Measurements from ENCODE around the gene NPY. TPM values are rescaled to one million over a fixed set of nuclear protein-coding genes. Genes with fewer than 3 reads are reported as not detected.

Gene NPY
- 10 to 100 TPM; 25.3 to 70.1 (median 30.0) TPM for total RNA-seq

DNA sequence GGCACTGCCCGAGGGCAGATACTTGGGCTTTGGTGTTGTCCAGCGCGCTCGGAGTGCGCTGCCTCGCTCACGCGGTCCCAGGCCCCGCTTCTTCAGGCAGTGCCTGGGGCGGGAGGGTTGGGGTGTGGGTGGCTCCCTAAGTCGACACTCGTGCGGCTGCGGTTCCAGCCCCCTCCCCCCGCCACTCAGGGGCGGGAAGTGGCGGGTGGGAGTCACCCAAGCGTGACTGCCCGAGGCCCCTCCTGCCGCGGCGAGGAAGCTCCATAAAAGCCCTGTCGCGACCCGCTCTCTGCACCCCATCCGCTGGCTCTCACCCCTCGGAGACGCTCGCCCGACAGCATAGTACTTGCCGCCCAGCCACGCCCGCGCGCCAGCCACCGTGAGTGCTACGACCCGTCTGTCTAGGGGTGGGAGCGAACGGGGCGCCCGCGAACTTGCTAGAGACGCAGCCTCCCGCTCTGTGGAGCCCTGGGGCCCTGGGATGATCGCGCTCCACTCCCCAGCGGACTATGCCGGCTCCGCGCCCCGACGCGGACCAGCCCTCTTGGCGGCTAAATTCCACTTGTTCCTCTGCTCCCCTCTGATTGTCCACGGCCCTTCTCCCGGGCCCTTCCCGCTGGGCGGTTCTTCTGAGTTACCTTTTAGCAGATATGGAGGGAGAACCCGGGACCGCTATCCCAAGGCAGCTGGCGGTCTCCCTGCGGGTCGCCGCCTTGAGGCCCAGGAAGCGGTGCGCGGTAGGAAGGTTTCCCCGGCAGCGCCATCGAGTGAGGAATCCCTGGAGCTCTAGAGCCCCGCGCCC lies at the start of gene NPY:
NPY (plus strand) TSS at position 294 of the 802 bp plus-strand sequence. CDS start 1,051 bp downstream, outside the sequence.
- Histone ChIP-seq H3K4me1 (peaks cover 0 to 18% (median 14%) of the 10 kb centered on the region in 4 donors), H3K36me3 (no peaks in the 10 kb centered on the region), H3K9me3 (no peaks in the 10 kb centered on the region), H3K4me3 (peak within 1 kb of the TSS in 1 of 4 donors; percentile 9), H3K27me3 (peaks cover 0 to 64% (median 13%) of the 10 kb centered on the region in 4 donors), H3K27ac (replicated peaks in 1 of 4) (no peak within 1 kb of the TSS)
- 1% methylated on average over 50 of the region's 73 CpGs for WGBS
- TF ChIP-seq POLR2AphosphoS5 (IDR thresholded peaks at IDR 0.05), result no peak
- no peak for TF ChIP-seq POLR2A (IDR thresholded peaks at IDR 0.05; ENCODE audit: low read depth)
- no peak for TF ChIP-seq EP300 (IDR thresholded peaks at IDR 0.05)
- TF ChIP-seq, protein P1, sequence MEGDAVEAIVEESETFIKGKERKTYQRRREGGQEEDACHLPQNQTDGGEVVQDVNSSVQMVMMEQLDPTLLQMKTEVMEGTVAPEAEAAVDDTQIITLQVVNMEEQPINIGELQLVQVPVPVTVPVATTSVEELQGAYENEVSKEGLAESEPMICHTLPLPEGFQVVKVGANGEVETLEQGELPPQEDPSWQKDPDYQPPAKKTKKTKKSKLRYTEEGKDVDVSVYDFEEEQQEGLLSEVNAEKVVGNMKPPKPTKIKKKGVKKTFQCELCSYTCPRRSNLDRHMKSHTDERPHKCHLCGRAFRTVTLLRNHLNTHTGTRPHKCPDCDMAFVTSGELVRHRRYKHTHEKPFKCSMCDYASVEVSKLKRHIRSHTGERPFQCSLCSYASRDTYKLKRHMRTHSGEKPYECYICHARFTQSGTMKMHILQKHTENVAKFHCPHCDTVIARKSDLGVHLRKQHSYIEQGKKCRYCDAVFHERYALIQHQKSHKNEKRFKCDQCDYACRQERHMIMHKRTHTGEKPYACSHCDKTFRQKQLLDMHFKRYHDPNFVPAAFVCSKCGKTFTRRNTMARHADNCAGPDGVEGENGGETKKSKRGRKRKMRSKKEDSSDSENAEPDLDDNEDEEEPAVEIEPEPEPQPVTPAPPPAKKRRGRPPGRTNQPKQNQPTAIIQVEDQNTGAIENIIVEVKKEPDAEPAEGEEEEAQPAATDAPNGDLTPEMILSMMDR (IDR thresholded peaks at IDR 0.05), result no peak
- no peak for DNase-seq (ENCODE audit: extremely low spot score)
- intact Hi-C loops (cut with DNase I), result no loop called here

DNA sequence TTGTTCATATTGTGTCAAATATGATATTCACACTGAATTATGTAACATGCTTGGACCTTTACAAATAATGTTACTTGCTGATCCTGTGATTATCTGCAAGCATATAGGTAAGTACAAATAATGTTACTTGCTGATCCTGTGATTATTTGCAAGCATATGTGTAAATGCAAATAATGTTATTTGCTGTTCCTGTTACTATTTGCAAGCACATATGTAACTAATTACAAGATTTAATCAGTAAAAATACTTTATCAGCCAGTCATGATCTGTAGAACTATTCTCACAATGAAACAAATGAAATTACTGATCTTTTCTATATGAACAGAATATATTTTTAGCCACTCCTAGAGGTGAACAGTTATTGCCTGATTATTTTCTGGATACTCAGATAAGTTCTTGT lies 44.7 kb upstream of the NPY start:
- intact Hi-C loops (cut with DNase I), result no loop called here
- Histone ChIP-seq H3K4me3 (no peak overlapping the region), H3K36me3 (no peaks in the 10 kb centered on the region), H3K9me3 (no peaks in the 10 kb centered on the region), H3K27me3 (no peaks in the 10 kb centered on the region), H3K4me1 (no peaks in the 10 kb centered on the region), H3K27ac (replicated peaks in 1 of 4) (no peak overlapping the region)
- no peak for DNase-seq (ENCODE audit: extremely low spot score)
- no peak for TF ChIP-seq POLR2AphosphoS5 (IDR thresholded peaks at IDR 0.05)
- no peak for TF ChIP-seq EP300 (IDR thresholded peaks at IDR 0.05)
- TF ChIP-seq POLR2A (IDR thresholded peaks at IDR 0.05; ENCODE audit: low read depth), result no peak
- TF ChIP-seq, protein P1 (IDR thresholded peaks at IDR 0.05), result no peak

DNA sequence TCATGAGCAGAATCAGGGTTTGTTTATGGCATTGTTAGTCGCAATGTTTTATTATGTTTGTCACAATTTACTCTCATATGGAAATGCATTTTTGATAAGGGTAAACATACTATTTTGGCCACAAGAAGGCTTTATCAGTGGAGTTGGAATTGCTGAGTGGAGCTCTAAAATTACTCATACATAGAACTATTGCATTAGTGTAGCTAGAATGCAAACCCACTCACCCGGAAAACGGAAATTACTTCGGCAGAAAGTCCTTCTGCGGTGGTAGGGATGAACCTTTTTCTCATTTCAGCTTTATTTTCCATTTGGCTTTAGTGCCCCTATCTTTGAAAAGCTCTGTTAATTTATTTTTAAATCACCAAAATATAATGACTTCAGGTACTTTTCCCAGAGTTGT lies 42.8 kb upstream of the NPY start:
- intact Hi-C loops (cut with DNase I), result no loop called here
- DNase-seq (ENCODE audit: extremely low spot score), result no peak

DNA sequence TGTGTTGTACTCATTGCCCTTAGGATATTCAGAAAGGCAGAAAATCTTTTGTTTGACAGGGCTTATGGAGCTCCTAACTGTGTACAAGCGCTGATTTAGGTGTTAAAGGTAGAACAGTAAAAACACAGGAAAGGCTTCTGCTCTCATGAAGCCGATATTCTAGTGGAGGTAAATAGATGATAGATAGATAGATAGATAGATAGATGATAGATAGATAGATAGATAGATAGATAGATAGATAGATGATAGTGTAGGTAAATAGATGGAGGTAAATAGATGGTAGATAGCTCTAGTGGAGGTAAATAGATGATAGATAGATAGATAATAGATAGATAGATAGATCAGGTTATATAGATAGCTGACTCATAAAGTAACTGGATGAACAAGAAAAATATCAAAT lies 39.4 kb upstream of the NPY start:
- Histone ChIP-seq H3K36me3 (no peaks in the 10 kb centered on the region), H3K27ac (replicated peaks in 1 of 4) (no peak overlapping the region), H3K4me1 (no peaks in the 10 kb centered on the region), H3K27me3 (no peaks in the 10 kb centered on the region), H3K9me3 (no peaks in the 10 kb centered on the region), H3K4me3 (no peak overlapping the region)
- TF ChIP-seq POLR2A (IDR thresholded peaks at IDR 0.05; ENCODE audit: low read depth) (no peak), EP300 (IDR thresholded peaks at IDR 0.05) (no peak)
- 67% methylated on average over 2 of the region's 2 CpGs for WGBS
- intact Hi-C loops (cut with DNase I), result no loop called here
- no peak for DNase-seq (ENCODE audit: extremely low spot score)

More for the DNA sequence above, 42.8 kb upstream of the NPY start:
- H3K9me3 ChIP-seq, result no peaks in the 10 kb centered on the region
- TF ChIP-seq POLR2AphosphoS5 (IDR thresholded peaks at IDR 0.05), result no peak
- TF ChIP-seq, protein P1 (IDR thresholded peaks at IDR 0.05), result no peak
- no peak for TF ChIP-seq POLR2A (IDR thresholded peaks at IDR 0.05; ENCODE audit: low read depth)
- no peak for TF ChIP-seq EP300 (IDR thresholded peaks at IDR 0.05)
- H3K4me3 ChIP-seq, result no peak overlapping the region
- H3K27ac ChIP-seq (replicated peaks in 1 of 4), result no peak overlapping the region
- H3K4me1 ChIP-seq, result no peaks in the 10 kb centered on the region
- no peaks in the 10 kb centered on the region for H3K27me3 ChIP-seq
- H3K36me3 ChIP-seq, result no peaks in the 10 kb centered on the region
- 91% methylated on average over 5 of the region's 5 CpGs for WGBS

DNA sequence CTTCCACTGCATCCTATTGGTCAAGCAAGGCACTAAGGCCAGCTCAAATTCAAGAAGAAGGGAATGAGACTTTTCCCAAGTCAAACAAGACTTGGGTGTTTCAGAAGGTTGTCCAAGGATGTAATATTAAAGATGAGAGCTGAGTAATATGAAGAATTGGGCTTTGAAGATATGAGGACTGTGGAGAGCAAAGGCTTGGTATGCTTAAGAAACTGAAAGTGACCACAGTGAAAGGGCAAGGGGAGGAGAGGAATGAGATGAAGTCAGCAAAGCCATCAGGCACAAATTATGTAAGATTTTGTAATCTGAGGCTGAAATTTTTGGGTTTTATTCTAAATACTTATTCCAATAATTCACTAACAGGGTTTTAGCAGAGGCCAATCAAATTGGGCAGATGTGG lies 38.6 kb upstream of the NPY start:
- H3K36me3 ChIP-seq, result no peaks in the 10 kb centered on the region
- TF ChIP-seq POLR2A (IDR thresholded peaks at IDR 0.05; ENCODE audit: low read depth) (no peak), POLR2AphosphoS5 (IDR thresholded peaks at IDR 0.05) (no peak), EP300 (IDR thresholded peaks at IDR 0.05) (no peak)
- TF ChIP-seq, protein P1 (IDR thresholded peaks at IDR 0.05), result no peak
- H3K4me1 ChIP-seq, result no peaks in the 10 kb centered on the region
- H3K27me3 ChIP-seq, result no peaks in the 10 kb centered on the region
- intact Hi-C loops (cut with DNase I), result no loop called here
- DNase-seq (ENCODE audit: extremely low spot score), result no peak
- H3K9me3 ChIP-seq, result peaks cover 0 to 5% (median 2%) of the 10 kb centered on the region in 4 donors
- no peak overlapping the region for H3K27ac ChIP-seq (replicated peaks in 1 of 4)
- no peak overlapping the region for H3K4me3 ChIP-seq
